GM18907 (cell line): ENCODE results near the gene GRM2.
A peak's percentile ranks its signal among the peaks of the same experiment; 100 is the strongest.

Experiments
- ATAC-seq: cut with Tn5 transposase; IDR thresholded peaks from one replicate; pipeline ENCODE4 v1.9.1; 2021; ENCODE audit warnings: mild to moderate bottlenecking, moderate library complexity; ENCODE audit not compliant: unreplicated experiment

GRM2 gene

GRCh38 chr3:51680196-51680595, 26.7 kb upstream of the GRM2 start:
- no peak for ATAC-seq

GRCh38 chr3:51680663-51681230, 26.1 kb upstream of the GRM2 start:
- no peak for ATAC-seq

GRCh38 chr3:51681453-51681852, 25.4 kb upstream of the GRM2 start:
- peak; percentile 35 for ATAC-seq

GRCh38 chr3:51682079-51682478, 24.8 kb upstream of the GRM2 start:
- peak; percentile 71 for ATAC-seq

- ATAC-seq = no peak
Measured at GRCh38 chr3:51682526-51682925, 24.3 kb upstream of the GRM2 start.

GRCh38 chr3:51683566-51683965, 23.3 kb upstream of the GRM2 start:
- no peak for ATAC-seq

- ATAC-seq = no peak
Measured at GRCh38 chr3:51684971-51685751, 21.7 kb upstream of the GRM2 start.

- ATAC-seq = no peak
Measured at GRCh38 chr3:51686056-51686455, 20.8 kb upstream of the GRM2 start.

GRCh38 chr3:51686512-51687215, 20.2 kb upstream of the GRM2 start:
- peak; percentile 49 for ATAC-seq

- ATAC-seq = no peak
Measured at GRCh38 chr3:51687431-51688205, 19.2 kb upstream of the GRM2 start.

GRCh38 chr3:51688206-51688600, 18.7 kb upstream of the GRM2 start:
- ATAC-seq = no peak

GRCh38 chr3:51691021-51691420, 15.8 kb upstream of the GRM2 start:
- no peak for ATAC-seq

- no peak for ATAC-seq
Measured at GRCh38 chr3:51691949-51692348, 14.9 kb upstream of the GRM2 start.

- no peak for ATAC-seq
Measured at GRCh38 chr3:51692980-51693395, 13.9 kb upstream of the GRM2 start.

GRCh38 chr3:51696954-51697353, 9.9 kb upstream of the GRM2 start:
- ATAC-seq = no peak

- ATAC-seq = no peak
Measured at GRCh38 chr3:51698209-51698608, 8.7 kb upstream of the GRM2 start.

- ATAC-seq = no peak
Measured at GRCh38 chr3:51700403-51700802, 6.5 kb upstream of the GRM2 start.

GRCh38 chr3:51702156-51702555, 4.7 kb upstream of the GRM2 start:
- ATAC-seq = no peak

GRCh38 chr3:51703068-51703760, 3.7 kb upstream of the GRM2 start:
- no peak for ATAC-seq

- ATAC-seq = no peak
Measured at GRCh38 chr3:51703761-51704510, 2.9 kb upstream of the GRM2 start.
